SK-N-MC (cell line): Measurements from ENCODE around the gene MFN2.

ENCODE experiments used
- EZH2 ChIP-seq: fragments of 200-600 bp; sonication (generic); IDR thresholded peaks from one replicate; pipeline ENCODE4 v1.6.1; 2017; ENCODE audit warnings: antibody characterized with exemption
- FOXP2 ChIP-seq: optimal IDR thresholded peaks from 2 replicates; pipeline ENCODE3; 2011; ENCODE audit warnings: mild to moderate bottlenecking, moderate library complexity; ENCODE audit not compliant: insufficient read depth; ENCODE audit errors: extremely low read length, control extremely low read depth
- POLR2AphosphoS5 ChIP-seq: IDR thresholded peaks from 2 replicates; pipeline ENCODE4 v1.6.1; 2012; ENCODE audit warnings: mild to moderate bottlenecking, low read depth, low read length, borderline replicate concordance

GRCh38 chr1:11948822-11949458, 31.3 kb upstream of the MFN2 start:
- TF ChIP-seq POLR2AphosphoS5, result no peak
- TF ChIP-seq EZH2, result no peak
- no peak for TF ChIP-seq FOXP2
